Aorta (tissue), 5 donors: ENCODE data around the gene ZEB2. TPM values are rescaled to one million over a fixed set of nuclear protein-coding genes. Genes with fewer than 3 reads are reported as not detected.

Experiments used
- ATAC-seq: fragments of 200-7000 bp; cut with Tn5 transposase; one replicate; pipeline ENCODE4 v1.9.1; 2022; ENCODE audit warnings: moderate library complexity; ENCODE audit not compliant: low FRiP score
- DNase-seq, 2 donors: peaks; one replicate each; pipeline ENCODE4 v3.0.0-alpha.2; 2020
- H3K27ac ChIP-seq, 2 donors: one replicate each; pipeline ENCODE4 v1.5.1; 2013; ENCODE audit warnings: low read length in 2 of 2, mild to moderate bottlenecking in 2 of 2, moderate library complexity in 2 of 2, control low read depth in 1 of 2, inconsistent platforms in 1 of 2, low read depth in 1 of 2
- H3K27me3 ChIP-seq, 2 donors: one replicate each; pipeline ENCODE4 v1.6.1; 2013; ENCODE audit warnings: control low read depth in 1 of 2, low read length in 1 of 2, mild to moderate bottlenecking in 1 of 2, moderate library complexity in 1 of 2; ENCODE audit not compliant: insufficient read depth in 2 of 2, control insufficient read depth in 1 of 2
- H3K36me3 ChIP-seq, 2 donors: one replicate each; pipeline ENCODE4 v1.6.1; 2013; ENCODE audit warnings: control low read depth in 1 of 2, low read length in 1 of 2, mild to moderate bottlenecking in 1 of 2; ENCODE audit not compliant: insufficient read depth in 2 of 2, control insufficient read depth in 1 of 2
- H3K4me1 ChIP-seq, 2 donors: one replicate each; pipeline ENCODE4 v1.6.1; 2013; ENCODE audit warnings: low read length in 2 of 2, control low read depth in 1 of 2, mild to moderate bottlenecking in 1 of 2, moderate library complexity in 1 of 2; ENCODE audit not compliant: insufficient read depth in 2 of 2, control insufficient read depth in 1 of 2
- H3K4me3 ChIP-seq, 2 donors: one replicate each; pipeline ENCODE4 v1.5.1; 2013; ENCODE audit warnings: low read length in 2 of 2, control low read depth in 1 of 2, mild to moderate bottlenecking in 1 of 2
- H3K9me3 ChIP-seq: one replicate; pipeline ENCODE4 v1.6.1; 2013; ENCODE audit warnings: mild to moderate bottlenecking, low read length; ENCODE audit not compliant: control insufficient read depth
- whole genome bisulfite sequencing, 2 donors: extraction: QIAGEN DNeasy Blood & Tissue Kit; methylation state at CpG; one replicate each; pipeline ENCODE4 v1.1.7; 2013; 5-methylcytosine and 5-hydroxymethylcytosine counted together
- intact Hi-C, 2 donors: fragments of 100-400 bp; cut with DNase I; formaldehyde crosslinking; loops; one replicate each; pipeline versions ENCODE4 v1.14.2 to v1.15.0; 2022
- polyA plus RNA-seq, 2 donors: library from polyadenylated mRNA; stranded (reverse); fragments of 200-250 nt; gene quantifications; one replicate each; pipeline ENCODE4 v1.2.3, GENCODE V29; 2013
- total RNA-seq, 2 donors: library from RNA; stranded (reverse); fragmentation: NEBNext Ultra II Directional; extraction: Animal tissue kit (Norgen Biotek cat#: 25700); gene quantifications; one replicate each; pipeline ENCODE4 v1.2.1, GENCODE V29; 2021
- donor health status: healthy with polysubstance abuse.
- donor health status: Bipolar disorder and iron deficiency.
- donor health status: DM: no; HTN: no; CAD: no.
- donor health status: DM: no; HTN: no; CAD: no.
- donor health status: DM: yes; HTN: yes; CAD: no.

The ZEB2 gene
- total and polyA plus RNA-seq, 4 donors = 38.7 to 301 (median 121) TPM

GRCh38 chr2:144552821-144553220 lies 32.9 kb upstream of the ZEB2 start:
- Histone ChIP-seq H3K27me3 (no peaks in the 10 kb centered on the region), H3K9me3 (no peaks in the 10 kb centered on the region), H3K27ac (no peak overlapping the region), H3K4me1 (no peaks in the 10 kb centered on the region), H3K36me3 (no peaks in the 10 kb centered on the region), H3K4me3 (no peak overlapping the region)
- intact Hi-C loops = loop anchor here in 1 of 2 donors (1.0 kb wide), 1 partner anchor 16 kb away; no protein-coding TSS in a partner anchor
- DNase-seq = no peak
- ATAC-seq = no peak

GRCh38 chr2:144550911-144551310 lies 31.0 kb upstream of the ZEB2 start:
- no peaks in the 10 kb centered on the region for H3K27me3 ChIP-seq
- DNase-seq (no peak), ATAC-seq (no peak)
- intact Hi-C loops = no loop called here
- H3K4me1 ChIP-seq = no peaks in the 10 kb centered on the region
- no peaks in the 10 kb centered on the region for H3K9me3 ChIP-seq
- no peak overlapping the region for H3K4me3 ChIP-seq
- H3K36me3 ChIP-seq = no peaks in the 10 kb centered on the region
- 96 to 99% methylated on average over 3 of the region's 3 CpGs for WGBS, 2 donors
- H3K27ac ChIP-seq = no peak overlapping the region

GRCh38 chr2:144550084-144550483 lies 30.2 kb upstream of the ZEB2 start:
- no peaks in the 10 kb centered on the region for H3K4me1 ChIP-seq
- no peaks in the 10 kb centered on the region for H3K27me3 ChIP-seq
- ATAC-seq (no peak), DNase-seq (no peak)
- no peaks in the 10 kb centered on the region for H3K9me3 ChIP-seq
- H3K4me3 ChIP-seq = no peak overlapping the region
- intact Hi-C loops = no loop called here
- no peaks in the 10 kb centered on the region for H3K36me3 ChIP-seq
- 97 to 99% methylated on average over 6 of the region's 6 CpGs for WGBS, 2 donors
- H3K27ac ChIP-seq = no peak overlapping the region

GRCh38 chr2:144548532-144549191 lies 28.7 kb upstream of the ZEB2 start:
- Histone ChIP-seq H3K27ac (no peak overlapping the region), H3K4me1 (no peaks in the 10 kb centered on the region), H3K9me3 (no peaks in the 10 kb centered on the region), H3K4me3 (no peak overlapping the region), H3K27me3 (no peaks in the 10 kb centered on the region), H3K36me3 (no peaks in the 10 kb centered on the region)
- DNase-seq = no peak
- no peak for ATAC-seq
- intact Hi-C loops = no loop called here

GRCh38 chr2:144548088-144548487 lies 28.2 kb upstream of the ZEB2 start:
- H3K27me3 ChIP-seq = no peaks in the 10 kb centered on the region
- no peaks in the 10 kb centered on the region for H3K9me3 ChIP-seq
- ATAC-seq (no peak), DNase-seq (no peak)
- 52 to 55% methylated on average over 1 of the region's 1 CpG for WGBS, 2 donors
- no peaks in the 10 kb centered on the region for H3K36me3 ChIP-seq
- H3K27ac ChIP-seq = no peak overlapping the region
- intact Hi-C loops = no loop called here
- H3K4me1 ChIP-seq = no peaks in the 10 kb centered on the region
- H3K4me3 ChIP-seq = no peak overlapping the region

- WGBS, 2 donors = 79 to 81% methylated on average over 6 of the region's 6 CpGs
- H3K36me3 ChIP-seq = no peaks in the 10 kb centered on the region
- H3K4me3 ChIP-seq = no peak overlapping the region
- intact Hi-C loops = no loop called here
- DNase-seq (no peak), ATAC-seq (no peak)
- no peaks in the 10 kb centered on the region for H3K9me3 ChIP-seq
- no peak overlapping the region for H3K27ac ChIP-seq
- no peaks in the 10 kb centered on the region for H3K27me3 ChIP-seq
- no peaks in the 10 kb centered on the region for H3K4me1 ChIP-seq
These were observed 27.6 kb upstream of the ZEB2 start for GRCh38 chr2:144547494-144547893.

GRCh38 chr2:144546933-144547332 lies 27.0 kb upstream of the ZEB2 start:
- WGBS, 2 donors = 62 to 69% methylated on average over 6 of the region's 6 CpGs
- no peaks in the 10 kb centered on the region for H3K27me3 ChIP-seq
- H3K4me1 ChIP-seq = no peaks in the 10 kb centered on the region
- peaks cover 3% of the 10 kb centered on the region for H3K9me3 ChIP-seq
- peak in 1 of 2 donors; percentile 56 for DNase-seq
- no peak for ATAC-seq
- no peaks in the 10 kb centered on the region for H3K36me3 ChIP-seq
- H3K27ac ChIP-seq = no peak overlapping the region
- no peak overlapping the region for H3K4me3 ChIP-seq
- intact Hi-C loops = no loop called here

GRCh38 chr2:144545787-144546186 lies 25.9 kb upstream of the ZEB2 start:
- WGBS, 2 donors = 91 to 92% methylated on average over 2 of the region's 2 CpGs
- H3K36me3 ChIP-seq = no peaks in the 10 kb centered on the region
- ATAC-seq (no peak), DNase-seq (no peak)
- H3K27ac ChIP-seq = no peak overlapping the region
- intact Hi-C loops = no loop called here
- H3K4me1 ChIP-seq = no peaks in the 10 kb centered on the region
- H3K4me3 ChIP-seq = no peak overlapping the region
- peaks cover 3% of the 10 kb centered on the region for H3K9me3 ChIP-seq
- H3K27me3 ChIP-seq = no peaks in the 10 kb centered on the region

GRCh38 chr2:144544053-144544452 lies 24.1 kb upstream of the ZEB2 start:
- Histone ChIP-seq H3K27ac (no peak overlapping the region), H3K27me3 (no peaks in the 10 kb centered on the region), H3K9me3 (peaks cover 3% of the 10 kb centered on the region), H3K4me1 (no peaks in the 10 kb centered on the region), H3K4me3 (no peak overlapping the region), H3K36me3 (no peaks in the 10 kb centered on the region)
- no peak for ATAC-seq
- intact Hi-C loops = no loop called here
- no peak for DNase-seq
- 88 to 91% methylated on average over 3 of the region's 3 CpGs for whole genome bisulfite sequencing, 2 donors
